Mesodermal cell (in vitro differentiated cells): Measurements from ENCODE around the gene RALGDS.
"Not testable (repeated sequence)": the region's sequence is repeated elsewhere in the genome, so short reads cannot be mapped to it uniquely, and the experiment has no call there.

Source experiments
- H3K27ac ChIP-seq: 2 replicates; pipeline ENCODE4 v1.7.0; 2013; ENCODE audit warnings: mild to moderate bottlenecking, low read depth, low read length, moderate library complexity; ENCODE audit not compliant: severe bottlenecking
- H3K36me3 ChIP-seq: 2 replicates; pipeline ENCODE4 v1.7.1; 2013; ENCODE audit warnings: mild to moderate bottlenecking, low read length, moderate library complexity; ENCODE audit not compliant: control insufficient read depth, insufficient read depth
- H3K4me1 ChIP-seq: one replicate; pipeline ENCODE4 v1.7.1; 2013; ENCODE audit warnings: mild to moderate bottlenecking, low read length; ENCODE audit not compliant: insufficient read depth, control insufficient read depth, poor library complexity, severe bottlenecking
- H3K4me3 ChIP-seq: 2 replicates; pipeline ENCODE4 v1.7.0; 2013; ENCODE audit warnings: low read length, control low read depth, mild to moderate bottlenecking; ENCODE audit not compliant: insufficient read depth, poor library complexity, severe bottlenecking; ENCODE audit errors: extremely low read depth
- H3K9me3 ChIP-seq: 2 replicates; pipeline ENCODE4 v1.7.1; 2013; ENCODE audit warnings: mild to moderate bottlenecking, low read length, moderate library complexity; ENCODE audit not compliant: control insufficient read depth
- WGBS, 2 experiments: methylation state at CpG; one replicate each; pipeline ENCODE4 v1.1.5; 2013; ENCODE audit warnings: missing lambda C conversion rate in 2 of 2; ENCODE audit not compliant: insufficient coverage in 2 of 2; 5-methylcytosine and 5-hydroxymethylcytosine counted together

The RALGDS gene

GRCh38 chr9:133102190-133103021 is 18.6 kb downstream of the RALGDS start:
- WGBS, 2 experiments, result 95 to 97% methylated on average over 18 to 20 of the region's 21 CpGs
- H3K4me3 ChIP-seq, result no peak overlapping the region
- H3K4me1 ChIP-seq, result no peaks in the 10 kb centered on the region
- H3K9me3 ChIP-seq, result peaks cover 1% of the 10 kb centered on the region
- H3K27ac ChIP-seq, result no peak overlapping the region
- peaks cover 94% of the 10 kb centered on the region for H3K36me3 ChIP-seq

- Histone ChIP-seq H3K9me3 (peaks cover 10% of the 10 kb centered on the region), H3K4me3 (no peak overlapping the region), H3K36me3 (peaks cover 94% of the 10 kb centered on the region), H3K27ac (no peak overlapping the region), H3K4me1 (no peaks in the 10 kb centered on the region)
- 95 to 99% methylated on average over 31 of the region's 32 CpGs for WGBS, 2 experiments
Observed at GRCh38 chr9:133101356-133102189, 19.5 kb downstream of the RALGDS start.

- H3K9me3 ChIP-seq, result peaks cover 18% of the 10 kb centered on the region
- no peak overlapping the region for H3K4me3 ChIP-seq
- no peaks in the 10 kb centered on the region for H3K4me1 ChIP-seq
- 96 to 97% methylated on average over 11 to 12 of the region's 13 CpGs for WGBS, 2 experiments
- no peak overlapping the region for H3K27ac ChIP-seq
- H3K36me3 ChIP-seq, result peaks cover 94% of the 10 kb centered on the region
Observed at GRCh38 chr9:133100506-133101355, 20.3 kb downstream of the RALGDS start.

GRCh38 chr9:133099726-133100505 is 21.1 kb downstream of the RALGDS start:
- H3K36me3 ChIP-seq, result peaks cover 91% of the 10 kb centered on the region

GRCh38 chr9:133098871-133099270 is 22.2 kb downstream of the RALGDS start:
- WGBS, 2 experiments, result 91 to 99% methylated on average over 5 of the region's 5 CpGs
- H3K9me3 ChIP-seq, result peaks cover 21% of the 10 kb centered on the region
- no peaks in the 10 kb centered on the region for H3K4me1 ChIP-seq
- no peak overlapping the region for H3K27ac ChIP-seq
- H3K36me3 ChIP-seq, result peaks cover 83% of the 10 kb centered on the region
- no peak overlapping the region for H3K4me3 ChIP-seq

More at GRCh38 chr9:133099726-133100505, 21.1 kb downstream of the RALGDS start:
- Histone ChIP-seq H3K4me3 (no peak overlapping the region), H3K27ac (no peak overlapping the region), H3K4me1 (no peaks in the 10 kb centered on the region), H3K9me3 (peaks cover 21% of the 10 kb centered on the region)
- 95% methylated on average over 10 to 11 of the region's 12 CpGs for WGBS, 2 experiments

- peaks cover 21% of the 10 kb centered on the region for H3K9me3 ChIP-seq
- 90 to 92% methylated on average over 14 of the region's 16 CpGs for WGBS, 2 experiments
- no peak overlapping the region for H3K27ac ChIP-seq
- H3K4me3 ChIP-seq, result no peak overlapping the region
- H3K4me1 ChIP-seq, result no peaks in the 10 kb centered on the region
- H3K36me3 ChIP-seq, result peaks cover 77% of the 10 kb centered on the region
Observed at GRCh38 chr9:133098104-133098754, 22.8 kb downstream of the RALGDS start.

- H3K27ac ChIP-seq, result no peak overlapping the region
- H3K4me1 ChIP-seq, result no peaks in the 10 kb centered on the region
- WGBS, 2 experiments, result 83 to 100% methylated on average over 1 to 2 of the region's 3 CpGs
- H3K9me3 ChIP-seq, result peaks cover 21% of the 10 kb centered on the region
- H3K4me3 ChIP-seq, result no peak overlapping the region
- H3K36me3 ChIP-seq, result peaks cover 44% of the 10 kb centered on the region
Observed at GRCh38 chr9:133094842-133095393, 26.1 kb downstream of the RALGDS start.

- 94% methylated on average over 3 of the region's 4 CpGs; no CpG with 5 or more reads in 1 of the 2 experiments for WGBS, 2 experiments
- Histone ChIP-seq H3K36me3 (peaks cover 38% of the 10 kb centered on the region), H3K9me3 (peaks cover 21% of the 10 kb centered on the region)
- H3K27ac ChIP-seq, H3K4me1 ChIP-seq, H3K4me3 ChIP-seq: not testable (repeated sequence)
Observed at GRCh38 chr9:133094351-133094750, 26.7 kb downstream of the RALGDS start.

- WGBS, 2 experiments, result 94 to 95% methylated on average over 8 of the region's 11 CpGs
- H3K4me1 ChIP-seq, result no peaks in the 10 kb centered on the region
- H3K4me3 ChIP-seq, result no peak overlapping the region
- peaks cover 3% of the 10 kb centered on the region for H3K36me3 ChIP-seq
- H3K27ac ChIP-seq, result no peak overlapping the region
- peaks cover 4% of the 10 kb centered on the region for H3K9me3 ChIP-seq
Observed at GRCh38 chr9:133090752-133091385, 30.2 kb downstream of the RALGDS start.
